CD8-positive, alpha-beta memory T cell (primary cell): ENCODE measurements around the gene FAM89B. TPM values are rescaled to one million over a fixed set of nuclear protein-coding genes. Genes with fewer than 3 reads are reported as not detected.

ENCODE experiments used
- CTCF ChIA-PET: fragments of 350-600 bp; sonication (Branson Sonifier 250); formaldehyde crosslinking; loops from one replicate; lab custom pipeline; 2021; ENCODE audit warnings: antibody characterized with exemption; lab: Charles Lee
- POLR2A ChIA-PET: fragments of 350-600 bp; sonication (Branson Sonifier 250); formaldehyde crosslinking; loops from one replicate; lab custom pipeline; 2021; ENCODE audit warnings: antibody characterized with exemption; lab: Charles Lee
- DNase-seq, 5 donors: peaks; one replicate each; pipeline versions ENCODE4 v3.0.0 to v3.0.0-alpha.2; 2020 to 2022; ENCODE audit warnings: mixed read lengths in 1 of 5
- H3K27ac ChIP-seq: one replicate; pipeline ENCODE4 v1.7.0; 2013; ENCODE audit warnings: low read depth, mild to moderate bottlenecking, low read length, moderate library complexity
- H3K27me3 ChIP-seq: 2 replicates; pipeline ENCODE4 v1.7.0; 2013; ENCODE audit warnings: low read length, mild to moderate bottlenecking; ENCODE audit not compliant: insufficient read depth, poor library complexity, severe bottlenecking
- H3K36me3 ChIP-seq: 2 replicates; pipeline ENCODE4 v1.7.0; 2013; ENCODE audit warnings: mild to moderate bottlenecking, low read length, moderate library complexity; ENCODE audit not compliant: insufficient read depth
- H3K4me1 ChIP-seq: 2 replicates; pipeline ENCODE4 v1.7.0; 2013; ENCODE audit warnings: mild to moderate bottlenecking, low read length, moderate library complexity; ENCODE audit not compliant: insufficient read depth
- H3K4me3 ChIP-seq: 2 replicates; pipeline ENCODE4 v1.7.0; 2013; ENCODE audit warnings: mild to moderate bottlenecking, low read length
- H3K9me3 ChIP-seq: 2 replicates; pipeline ENCODE4 v1.7.0; 2013; ENCODE audit warnings: mild to moderate bottlenecking, low read length
- H3K27ac Mint-ChIP-seq, 8 donors: one replicate each; pipeline ENCODE4 v1.8.0; 2020 to 2021; ENCODE audit warnings: mixed read lengths in 8 of 8, mild to moderate bottlenecking in 6 of 8, inconsistent platforms in 3 of 8, moderate library complexity in 3 of 8
- H3K27me3 Mint-ChIP-seq, 2 donors: one replicate each; pipeline ENCODE4 v1.8.0; 2020 to 2021; ENCODE audit warnings: mixed read lengths in 2 of 2, mild to moderate bottlenecking in 1 of 2, moderate library complexity in 1 of 2
- H3K36me3 Mint-ChIP-seq, 3 donors: one replicate each; pipeline ENCODE4 v1.8.0; 2020 to 2021; ENCODE audit warnings: mixed read lengths in 3 of 3, inconsistent platforms in 1 of 3, mild to moderate bottlenecking in 1 of 3
- H3K4me1 Mint-ChIP-seq, 3 donors: one replicate each; pipeline ENCODE4 v1.8.0; 2020 to 2021; ENCODE audit warnings: mixed read lengths in 3 of 3, inconsistent platforms in 1 of 3, mild to moderate bottlenecking in 1 of 3
- H3K4me3 Mint-ChIP-seq, 7 donors: one replicate each; pipeline ENCODE4 v1.8.0; 2020 to 2021; ENCODE audit warnings: mixed read lengths in 7 of 7, mild to moderate bottlenecking in 6 of 7, moderate library complexity in 4 of 7, inconsistent platforms in 2 of 7
- H3K9me3 Mint-ChIP-seq, 5 donors: one replicate each; pipeline ENCODE4 v1.8.0; 2020 to 2022; ENCODE audit warnings: mixed read lengths in 5 of 5, mild to moderate bottlenecking in 3 of 5, moderate library complexity in 2 of 5, inconsistent platforms in 1 of 5
- polyA plus RNA-seq: library from polyadenylated mRNA; unstranded; fragments of 300-500 nt; fragmentation: Illumina TruSeq; gene quantifications from one replicate; pipeline ENCODE4 v1.2.3, GENCODE V29; 2021
- total RNA-seq, 2 experiments: library from RNA; stranded (reverse); gene quantifications; one replicate each; pipeline ENCODE4 v1.2.3, GENCODE V29; 2021

Gene FAM89B
- total and polyA plus RNA-seq, 3 experiments from 2014 or later, result 30.8 to 138 (median 34.1) TPM

DNA sequence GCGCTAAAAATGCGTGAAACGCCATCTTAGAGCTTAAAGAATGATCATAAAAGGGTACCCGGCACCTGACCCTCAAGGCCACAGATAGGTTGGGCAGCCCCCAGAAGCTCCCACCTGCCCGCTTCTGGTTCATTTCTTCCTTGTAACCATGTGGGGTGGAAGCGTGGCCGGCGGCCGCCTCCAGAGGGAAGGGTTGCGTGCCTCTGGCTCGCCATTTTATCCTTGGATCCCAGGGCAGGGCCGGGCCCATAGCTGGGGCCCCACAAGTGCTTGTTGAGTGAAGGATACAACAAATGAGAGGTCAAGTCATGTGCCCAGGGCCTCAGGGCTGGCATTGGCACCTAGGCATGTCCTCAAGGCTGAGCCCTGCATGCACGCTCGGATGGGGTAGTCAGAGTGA lies 49.1 kb downstream of the FAM89B start:
- Mint-ChIP-seq H3K36me3 (peaks cover 0 to 87% (median 3%) of the 10 kb centered on the region in 3 donors), H3K4me1 (peaks cover 12 to 40% (median 14%) of the 10 kb centered on the region in 3 donors), H3K4me3 (no peak overlapping the region), H3K27me3 (no peaks in the 10 kb centered on the region), H3K9me3 (no peaks in the 10 kb centered on the region), H3K27ac (peak overlapping the region in 1 of 8 donors; percentile 61)
- no peak for DNase-seq
- no peak overlapping the region for H3K4me3 ChIP-seq
- no peak overlapping the region for H3K27ac ChIP-seq
- ChIA-PET CTCF (no interaction called here), POLR2A (no interaction called here)
- H3K27me3 ChIP-seq, result no peaks in the 10 kb centered on the region
- H3K36me3 ChIP-seq, result peaks cover 26% of the 10 kb centered on the region
- H3K9me3 ChIP-seq, result no peaks in the 10 kb centered on the region
- peaks cover 19% of the 10 kb centered on the region for H3K4me1 ChIP-seq

DNA sequence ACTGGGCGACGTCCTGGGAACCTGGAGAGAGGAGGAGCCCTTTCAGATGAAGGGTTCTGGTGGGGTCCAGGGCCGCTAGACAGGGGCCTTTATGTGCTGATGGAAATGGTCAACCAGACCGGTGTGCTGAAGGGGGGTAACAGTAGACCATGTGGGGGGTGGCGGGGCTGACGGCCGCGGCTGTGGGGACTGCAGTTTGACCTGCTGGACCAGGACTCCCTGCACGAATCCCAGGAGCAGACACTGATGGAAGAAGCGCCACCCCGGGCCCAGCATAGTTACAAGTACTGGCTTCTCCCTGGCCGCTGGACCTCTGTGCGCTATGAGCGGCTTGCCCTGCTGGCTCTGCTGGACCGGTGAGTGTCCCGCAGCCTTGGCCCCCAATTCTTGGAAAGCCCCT lies 49.7 kb downstream of the FAM89B start:
- Mint-ChIP-seq H3K4me3 (no peak overlapping the region), H3K9me3 (no peaks in the 10 kb centered on the region), H3K36me3 (peaks cover 0 to 87% (median 3%) of the 10 kb centered on the region in 3 donors), H3K27me3 (no peaks in the 10 kb centered on the region), H3K27ac (peak overlapping the region in 1 of 8 donors; percentile 61), H3K4me1 (peaks cover 6 to 34% (median 9%) of the 10 kb centered on the region in 3 donors)
- Histone ChIP-seq H3K9me3 (no peaks in the 10 kb centered on the region), H3K27me3 (no peaks in the 10 kb centered on the region), H3K36me3 (peaks cover 29% of the 10 kb centered on the region), H3K4me3 (no peak overlapping the region), H3K4me1 (peaks cover 13% of the 10 kb centered on the region), H3K27ac (no peak overlapping the region)
- CTCF ChIA-PET, result no interaction called here
- no peak for DNase-seq
- POLR2A ChIA-PET, result no interaction called here

DNA sequence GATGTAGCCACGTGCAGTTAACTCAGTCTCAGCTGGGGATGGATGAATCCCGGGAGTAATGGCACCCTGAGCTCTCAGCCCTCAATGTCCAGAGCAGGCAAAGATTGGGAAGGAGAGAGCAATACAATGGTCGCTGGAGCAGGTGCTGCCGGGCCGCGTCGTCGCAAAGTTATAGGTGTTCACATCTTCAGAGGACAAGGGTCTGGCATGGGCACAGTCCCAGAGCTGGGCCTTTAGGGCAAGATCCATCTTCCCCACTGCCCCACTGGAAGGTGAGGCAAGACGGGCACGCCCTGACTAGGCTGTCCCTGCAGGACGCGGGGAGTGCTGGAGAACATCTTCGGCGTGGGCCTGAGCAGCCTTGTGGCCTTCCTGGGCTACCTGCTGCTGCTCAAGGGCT lies 50.8 kb downstream of the FAM89B start:
- H3K36me3 Mint-ChIP-seq, result peaks cover 0 to 90% (median 3%) of the 10 kb centered on the region in 3 donors
- Histone ChIP-seq H3K9me3 (no peaks in the 10 kb centered on the region), H3K27ac (no peak overlapping the region), H3K4me1 (peaks cover 7% of the 10 kb centered on the region), H3K36me3 (peaks cover 32% of the 10 kb centered on the region), H3K4me3 (no peak overlapping the region), H3K27me3 (no peaks in the 10 kb centered on the region)
- no peaks in the 10 kb centered on the region for H3K9me3 Mint-ChIP-seq
- peak overlapping the region in 1 of 7 donors; percentile 34 for H3K4me3 Mint-ChIP-seq
- CTCF ChIA-PET, result interaction anchor here (0.9 to 1.1 kb wide), 3 partner anchors 29 to 83 kb away, joined by 3 to 4 read pairs (median 3); no protein-coding TSS in a partner anchor
- H3K27ac Mint-ChIP-seq, result peak overlapping the region in 2 of 8 donors; percentile 54 to 61
- DNase-seq, result no peak
- no peaks in the 10 kb centered on the region for H3K27me3 Mint-ChIP-seq
- H3K4me1 Mint-ChIP-seq, result peaks cover 4 to 25% (median 6%) of the 10 kb centered on the region in 3 donors
- POLR2A ChIA-PET, result interaction anchor here (1.0 kb wide), 1 partner anchor 10 kb away, joined by 4 read pairs; no protein-coding TSS in a partner anchor

Other genes starting within 250 kb of the FAM89B start
- gene DPF2, start 238.7 kb upstream of the FAM89B start, total RNA-seq, result 10 to 100 TPM; 65.8 to 71.9 TPM
- 61.5 TPM for gene DPF2, start 238.7 kb upstream of the FAM89B start, polyA plus RNA-seq
- gene TIGD3, start 217.8 kb upstream of the FAM89B start, total RNA-seq, result 1 to 10 TPM in 1 of 2 experiments, under 1 TPM in 1; 0.91 to 1.2 TPM
- gene TIGD3, start 217.8 kb upstream of the FAM89B start, polyA plus RNA-seq, result 0.59 TPM
- gene SLC25A45, start 189.9 kb upstream of the FAM89B start, total RNA-seq, result 10 to 100 TPM; 13.3 to 13.8 TPM
- gene SLC25A45, start 189.9 kb upstream of the FAM89B start, polyA plus RNA-seq, result 14.6 TPM
- gene FRMD8, start 185.9 kb upstream of the FAM89B start, total RNA-seq, result 10 to 100 TPM; 44.9 to 49.8 TPM
- gene FRMD8, start 185.9 kb upstream of the FAM89B start, polyA plus RNA-seq, result 60.6 TPM
- 100 to 1,000 TPM; 196 to 204 TPM for gene NEAT1, start 149.7 kb upstream of the FAM89B start, total RNA-seq
- gene NEAT1, start 149.7 kb upstream of the FAM89B start, polyA plus RNA-seq, result 2.7 TPM
- 1,000 to 10,000 TPM; 4,639 to 4,912 TPM for gene MALAT1, start 73.5 kb upstream of the FAM89B start, total RNA-seq
- 2,529 TPM for gene MALAT1, start 73.5 kb upstream of the FAM89B start, polyA plus RNA-seq
- 10 to 100 TPM; 85.1 to 88.5 TPM for gene SCYL1, start 47.5 kb upstream of the FAM89B start, total RNA-seq
- 42.1 TPM for gene SCYL1, start 47.5 kb upstream of the FAM89B start, polyA plus RNA-seq
- 10 to 100 TPM; 33.2 to 35.4 TPM for gene LTBP3, start 14.2 kb upstream of the FAM89B start, total RNA-seq
- gene LTBP3, start 14.2 kb upstream of the FAM89B start, polyA plus RNA-seq, result 17.9 TPM
- gene ZNRD2, start 2.1 kb upstream of the FAM89B start, total RNA-seq, result 10 to 100 TPM; 69.6 to 77.9 TPM
- 81.4 TPM for gene ZNRD2, start 2.1 kb upstream of the FAM89B start, polyA plus RNA-seq
- gene EHBP1L1, start 3.5 kb downstream of the FAM89B start, total RNA-seq, result 100 to 1,000 TPM in 1 of 2 experiments, 10 to 100 TPM in 1; 97.3 to 100 TPM
- 25.1 TPM for gene EHBP1L1, start 3.5 kb downstream of the FAM89B start, polyA plus RNA-seq
- under 1 TPM; 0.59 to 0.64 TPM for gene KCNK7, start 23.3 kb downstream of the FAM89B start, total RNA-seq
- gene KCNK7, start 23.3 kb downstream of the FAM89B start, polyA plus RNA-seq, result not detected
- gene MAP3K11, start 41.7 kb downstream of the FAM89B start, total RNA-seq, result 10 to 100 TPM; 61.6 to 65.5 TPM
- gene MAP3K11, start 41.7 kb downstream of the FAM89B start, polyA plus RNA-seq, result 23.5 TPM
- 10 to 100 TPM; 46.4 to 53.1 TPM for gene PCNX3, start 43.2 kb downstream of the FAM89B start, total RNA-seq
- gene PCNX3, start 43.2 kb downstream of the FAM89B start, polyA plus RNA-seq, result 8.5 TPM
- gene SIPA1, start 65.6 kb downstream of the FAM89B start, total RNA-seq, result 100 to 1,000 TPM; 111 to 123 TPM
- gene SIPA1, start 65.6 kb downstream of the FAM89B start, polyA plus RNA-seq, result 335 TPM
- gene RELA, start 90.4 kb downstream of the FAM89B start, total RNA-seq, result 10 to 100 TPM; 87.3 to 89.7 TPM
- 76.0 TPM for gene RELA, start 90.4 kb downstream of the FAM89B start, polyA plus RNA-seq
- gene KAT5, start 139.7 kb downstream of the FAM89B start, total RNA-seq, result 10 to 100 TPM; 79.9 to 87.1 TPM
- gene KAT5, start 139.7 kb downstream of the FAM89B start, polyA plus RNA-seq, result 49.5 TPM
- 100 to 1,000 TPM; 106 to 114 TPM for gene RNASEH2C, start 148.3 kb downstream of the FAM89B start, total RNA-seq
- 87.7 TPM for gene RNASEH2C, start 148.3 kb downstream of the FAM89B start, polyA plus RNA-seq
- gene AP5B1, start 208.4 kb downstream of the FAM89B start, total RNA-seq, result 10 to 100 TPM; 16.2 to 17.4 TPM
- 18.1 TPM for gene AP5B1, start 208.4 kb downstream of the FAM89B start, polyA plus RNA-seq
- not detected for gene OVOL1, start 214.5 kb downstream of the FAM89B start, total RNA-seq
- not detected for gene OVOL1, start 214.5 kb downstream of the FAM89B start, polyA plus RNA-seq